HG03457 (cell line): ENCODE results near the gene USF1.
"Not testable (repeated sequence)": the region's sequence is repeated elsewhere in the genome, so short reads cannot be mapped to it uniquely, and the experiment has no call there.

ENCODE experiments used
- ATAC-seq: cut with Tn5 transposase; IDR thresholded peaks from one replicate; pipeline ENCODE4 v1.9.1; 2021; ENCODE audit warnings: moderate number of reproducible peaks; ENCODE audit not compliant: unreplicated experiment

The USF1 gene

GRCh38 chr1:160992036-160992435, 53.7 kb downstream of the USF1 start:
- ATAC-seq: not testable (repeated sequence)
